Umbilical cord (tissue), 2 donors: ENCODE measurements around the gene NMRK2. TPM values are rescaled to one million over a fixed set of nuclear protein-coding genes. Genes with fewer than 3 reads are reported as not detected.
A peak's percentile ranks its signal among the peaks of the same experiment; 100 is the strongest.

Source experiments
- DNase-seq: peaks from one replicate; pipeline ENCODE4 v3.0.0-alpha.2; 2015; ENCODE audit warnings: low spot score
- total RNA-seq: library from RNA; depleted of rRNA; stranded (reverse); fragments of >200 nt; gene quantifications from one replicate; pipeline ENCODE4 v1.2.3, GENCODE V29; 2014; ENCODE audit warnings: low replicate concordance; ENCODE audit not compliant: insufficient read depth

Gene NMRK2
- total RNA-seq, 1 donor from 2014 or later = not detected

GRCh38 chr19:3981736-3982681, 49.1 kb downstream of the NMRK2 start:
- DNase-seq = no peak

- no peak for DNase-seq
Measured at GRCh38 chr19:3982701-3983541, 50.1 kb downstream of the NMRK2 start.

GRCh38 chr19:3983542-3983914, 50.7 kb downstream of the NMRK2 start:
- no peak for DNase-seq

- no peak for DNase-seq
Measured at GRCh38 chr19:3983936-3984583, 51.2 kb downstream of the NMRK2 start.

GRCh38 chr19:3984584-3984907, 51.7 kb downstream of the NMRK2 start:
- no peak for DNase-seq

DNA sequence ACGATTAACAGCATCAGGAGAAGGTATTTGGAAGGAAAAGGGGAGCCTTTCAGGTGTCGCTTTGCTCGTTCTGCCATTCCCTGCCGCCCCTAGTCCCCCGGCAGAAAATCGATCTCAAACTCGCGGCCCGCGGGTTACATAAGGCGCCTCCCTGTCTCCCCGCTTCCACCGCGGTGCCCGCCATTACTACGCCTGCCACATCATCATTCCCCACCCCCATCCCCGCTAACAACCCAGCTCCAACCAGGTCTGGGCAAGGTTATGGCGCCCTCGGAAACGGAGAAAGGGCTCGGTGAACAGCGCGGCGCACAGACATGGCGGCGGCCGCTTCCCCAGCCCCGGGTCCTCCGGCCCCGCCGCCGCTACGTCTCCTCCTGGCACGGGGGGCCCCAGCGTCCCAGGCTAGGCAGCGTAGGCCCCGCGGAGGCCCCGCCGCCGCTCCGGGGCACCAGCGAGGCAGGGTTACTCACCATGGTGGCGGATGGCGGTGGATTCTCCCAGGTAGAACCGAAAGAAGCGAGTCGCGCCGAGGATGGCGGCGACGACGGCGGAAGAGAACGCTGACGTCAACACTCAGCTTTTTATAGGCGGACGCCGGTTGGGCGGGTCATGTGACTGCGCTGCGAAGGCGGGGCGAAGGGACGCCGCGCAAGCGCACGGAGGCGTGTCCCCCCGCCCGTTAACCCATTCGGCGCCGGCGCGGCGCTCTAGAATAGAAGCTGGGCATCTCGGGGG, 52.2 kb downstream of the NMRK2 start, which contains the start of gene EEF2:
Gene EEF2, minus strand, starts transcription at position 556 of the 735 bp plus-strand sequence. Its CDS starts 83 bp downstream, at position 473.
- peak; percentile 89 for DNase-seq

DNA sequence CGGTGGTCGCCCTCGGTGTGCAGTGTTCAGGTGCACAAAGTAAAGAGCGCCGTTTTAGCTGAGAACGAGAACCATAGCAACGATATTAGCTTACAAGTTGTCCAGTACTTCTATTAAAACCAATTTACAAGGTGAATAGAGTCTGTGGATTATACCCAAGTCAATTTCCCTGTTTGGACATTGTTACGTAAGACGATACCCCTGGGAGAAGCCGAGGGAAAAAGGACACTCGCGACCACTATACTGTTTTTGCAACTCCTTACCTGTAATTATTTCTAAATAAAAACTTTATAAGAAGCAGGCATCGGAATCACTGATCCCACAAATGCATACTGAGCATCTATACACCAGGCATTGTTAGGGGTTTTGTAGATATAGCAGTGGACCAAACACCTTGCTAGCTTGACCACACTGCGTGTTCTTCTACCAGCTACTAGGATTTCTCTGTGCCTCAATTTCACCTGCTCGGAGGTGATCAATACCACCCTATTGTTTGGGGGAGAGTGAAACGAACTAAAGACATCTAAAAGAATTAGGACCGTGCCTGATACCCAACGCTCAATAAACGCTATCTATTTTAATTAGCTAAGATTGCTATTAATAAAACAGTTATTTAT, 52.9 kb downstream of the NMRK2 start:
- DNase-seq = no peak

- peak; percentile 85 for DNase-seq
Measured at GRCh38 chr19:3986260-3987041, 53.6 kb downstream of the NMRK2 start.

- DNase-seq = peak; percentile 90
Measured at GRCh38 chr19:3987619-3988371, 54.9 kb downstream of the NMRK2 start.

GRCh38 chr19:3990815-3991117, 57.9 kb downstream of the NMRK2 start:
- no peak for DNase-seq

Other genes with a start within 250 kb of the NMRK2 start
- gene PIP5K1C, start 232.6 kb upstream of the NMRK2 start, total RNA-seq = 25.0 TPM
- not detected for gene TJP3, start 224.7 kb upstream of the NMRK2 start, total RNA-seq
- gene APBA3, start 171.4 kb upstream of the NMRK2 start, total RNA-seq = 33.2 TPM
- 29.4 TPM for gene MRPL54, start 170.4 kb upstream of the NMRK2 start, total RNA-seq
- gene RAX2, start 160.8 kb upstream of the NMRK2 start, total RNA-seq = 0.96 TPM
- gene MATK, start 146.7 kb upstream of the NMRK2 start, total RNA-seq = 0.96 TPM
- 0.96 TPM for gene ZFR2, start 64.0 kb upstream of the NMRK2 start, total RNA-seq
- gene ATCAY, start 52.4 kb upstream of the NMRK2 start, total RNA-seq = 0.24 TPM
- gene DAPK3, start 38.0 kb downstream of the NMRK2 start, total RNA-seq = 87.2 TPM
- gene EEF2, start 52.4 kb downstream of the NMRK2 start, total RNA-seq = 2,474 TPM
- 11.6 TPM for gene PIAS4, start 74.7 kb downstream of the NMRK2 start, total RNA-seq
- 16.9 TPM for gene ZBTB7A, start 133.8 kb downstream of the NMRK2 start, total RNA-seq
- gene MAP2K2, start 191.1 kb downstream of the NMRK2 start, total RNA-seq = 72.5 TPM
- not detected for gene CREB3L3, start 220.6 kb downstream of the NMRK2 start, total RNA-seq
- gene SIRT6, start 249.5 kb downstream of the NMRK2 start, total RNA-seq = 2.2 TPM
- gene ANKRD24, start 249.6 kb downstream of the NMRK2 start, total RNA-seq = 1.4 TPM